Fibroblast of lung (primary cell): ENCODE results near the gene KCNQ1OT1.

Experiments used
- EZH2 ChIP-seq: IDR thresholded peaks from 2 replicates; pipeline ENCODE4 v1.5.1; 2012; ENCODE audit warnings: low read length, control low read depth, mild to moderate bottlenecking; ENCODE audit errors: missing control alignments
- TF ChIP-seq, protein P1 (sequence below), 2 donors: IDR thresholded peaks in 1 of 2; conservative IDR thresholded peaks in 1 of 2; 1 replicate in 1 of 2; 2 replicates in 1 of 2; pipeline ENCODE4 v1.5.1; 2011 to 2012; ENCODE audit warnings: low read length in 2 of 2, control low read depth in 1 of 2, inconsistent platforms in 1 of 2, low read depth in 1 of 2, mild to moderate bottlenecking in 1 of 2

DNA sequence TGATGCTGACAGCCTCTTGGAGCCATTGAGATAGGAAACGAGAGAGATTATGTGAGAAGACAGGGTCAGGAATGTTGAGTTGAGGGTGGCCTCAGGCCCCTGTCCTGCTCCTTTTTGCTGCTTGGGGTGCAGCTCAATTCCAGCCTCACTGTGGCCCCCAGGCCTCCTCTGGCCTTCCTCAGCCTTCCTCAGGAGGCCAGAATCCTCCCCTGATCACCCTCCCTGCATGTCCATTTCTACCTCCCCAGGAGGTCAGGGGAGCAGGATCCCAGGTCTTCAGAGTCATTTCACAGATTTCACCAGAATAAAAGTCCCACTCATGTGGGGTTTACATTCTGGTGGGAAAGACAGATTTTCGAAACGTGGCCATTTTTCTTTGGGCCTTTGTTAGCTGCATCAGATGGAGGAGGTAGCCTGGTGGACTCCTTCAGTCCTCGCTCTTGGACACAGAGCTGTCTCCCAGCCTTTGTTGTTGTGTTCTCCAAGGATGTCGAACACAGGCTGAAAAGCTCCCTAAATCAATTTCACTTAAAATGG is 2.2 kb upstream of the KCNQ1OT1 start:
- TF ChIP-seq, protein P1, sequence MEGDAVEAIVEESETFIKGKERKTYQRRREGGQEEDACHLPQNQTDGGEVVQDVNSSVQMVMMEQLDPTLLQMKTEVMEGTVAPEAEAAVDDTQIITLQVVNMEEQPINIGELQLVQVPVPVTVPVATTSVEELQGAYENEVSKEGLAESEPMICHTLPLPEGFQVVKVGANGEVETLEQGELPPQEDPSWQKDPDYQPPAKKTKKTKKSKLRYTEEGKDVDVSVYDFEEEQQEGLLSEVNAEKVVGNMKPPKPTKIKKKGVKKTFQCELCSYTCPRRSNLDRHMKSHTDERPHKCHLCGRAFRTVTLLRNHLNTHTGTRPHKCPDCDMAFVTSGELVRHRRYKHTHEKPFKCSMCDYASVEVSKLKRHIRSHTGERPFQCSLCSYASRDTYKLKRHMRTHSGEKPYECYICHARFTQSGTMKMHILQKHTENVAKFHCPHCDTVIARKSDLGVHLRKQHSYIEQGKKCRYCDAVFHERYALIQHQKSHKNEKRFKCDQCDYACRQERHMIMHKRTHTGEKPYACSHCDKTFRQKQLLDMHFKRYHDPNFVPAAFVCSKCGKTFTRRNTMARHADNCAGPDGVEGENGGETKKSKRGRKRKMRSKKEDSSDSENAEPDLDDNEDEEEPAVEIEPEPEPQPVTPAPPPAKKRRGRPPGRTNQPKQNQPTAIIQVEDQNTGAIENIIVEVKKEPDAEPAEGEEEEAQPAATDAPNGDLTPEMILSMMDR (conservative IDR thresholded peaks at IDR 0.05 in 1 of 2, IDR thresholded peaks at IDR 0.05 in 1 of 2; ENCODE audit: low read depth in 1 of 2, low read length in 2 of 2) = no peak
- no peak for TF ChIP-seq EZH2
